Measurements from ENCODE around the gene NUCB1. TPM values are rescaled to one million over a fixed set of nuclear protein-coding genes. Genes with fewer than 3 reads are reported as not detected.

Gene NUCB1
- total RNA-seq (2022; extraction: Qiagen RNA extraction; ENCODE audit: low read depth), result 139 to 223 TPM (median 212 TPM) in 5 replicates

DNA sequence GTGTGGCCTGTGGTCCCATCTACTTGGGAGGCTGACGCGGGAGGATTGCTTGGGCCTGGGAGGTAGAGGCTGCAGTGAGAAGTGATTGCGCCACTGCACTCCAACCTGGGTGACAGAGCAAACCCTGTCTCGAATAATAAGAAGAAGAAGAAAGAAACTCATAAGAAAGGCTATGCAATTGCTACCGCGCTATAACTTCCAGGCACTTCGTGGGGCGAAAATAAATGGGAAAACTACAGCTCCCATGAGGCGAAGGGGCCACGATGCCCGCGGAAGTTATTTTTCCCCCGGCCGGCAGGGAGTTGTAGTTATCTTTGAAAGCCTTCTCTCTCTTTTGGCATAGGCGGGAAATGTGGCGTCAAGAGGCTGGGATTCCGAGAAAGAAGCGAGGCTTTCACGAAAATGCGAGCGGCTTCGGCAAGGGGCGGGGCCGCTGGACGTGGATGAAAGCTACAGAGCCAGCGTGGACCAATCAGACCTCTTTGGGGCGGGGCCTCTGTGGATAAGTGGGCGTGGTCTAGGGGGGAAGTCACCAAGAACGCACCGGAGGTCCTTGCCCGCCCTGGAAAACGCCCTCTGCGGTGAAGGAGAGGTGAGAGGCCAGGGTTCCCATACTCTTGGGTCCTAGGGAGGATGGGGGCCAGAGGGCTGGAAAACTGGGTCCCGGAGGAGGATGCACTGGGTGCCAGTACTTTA lies at the start of gene NUCB1:
TSS of gene NUCB1 (plus strand) at position 532 of the 696 bp plus-strand sequence. CDS start 485 bp downstream, outside the sequence.

DNA sequence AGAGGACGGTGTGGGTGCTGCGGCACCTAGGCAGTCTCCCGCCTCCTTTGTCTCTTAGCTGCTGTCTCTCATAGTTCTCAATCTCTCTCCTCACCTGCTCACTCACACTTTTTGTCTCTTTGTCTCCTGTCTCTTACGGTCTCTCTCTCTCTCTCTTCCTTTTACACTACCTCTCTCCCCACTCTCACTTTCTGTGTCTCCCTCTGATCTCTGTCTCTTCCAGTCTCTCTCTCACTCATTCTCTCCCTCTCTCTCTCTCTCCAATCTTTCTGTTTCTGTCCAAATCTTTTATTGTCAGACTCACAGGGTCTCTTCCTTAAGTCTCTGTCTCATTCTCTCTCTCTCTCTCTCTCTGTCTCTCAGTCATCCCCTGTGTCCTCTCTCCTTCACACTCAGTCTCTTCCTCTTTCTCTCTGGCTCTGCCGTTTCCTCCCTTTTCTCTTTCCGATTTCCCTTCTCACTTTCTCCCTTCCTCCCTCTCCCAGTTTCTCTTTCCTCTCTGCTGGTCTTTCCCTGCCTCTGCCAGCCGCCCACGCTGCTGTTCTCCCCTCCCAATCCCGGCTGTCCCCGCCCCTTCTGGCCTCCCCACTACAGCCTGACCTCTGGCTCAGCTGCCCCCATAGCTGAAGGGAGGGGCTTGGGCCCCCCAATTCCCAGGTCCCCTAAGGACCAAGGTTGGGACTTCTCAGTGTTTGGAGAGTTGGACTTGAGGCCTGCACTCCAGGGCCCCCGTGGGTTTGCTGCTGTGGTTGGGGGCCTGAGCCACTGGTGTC lies 31.8 kb upstream of the NUCB1 start, which contains the start of gene PLEKHA4:
TSS of gene PLEKHA4 (minus strand) at position 504 of the 773 bp plus-strand sequence. CDS start 997 bp downstream, outside the sequence.

DNA sequence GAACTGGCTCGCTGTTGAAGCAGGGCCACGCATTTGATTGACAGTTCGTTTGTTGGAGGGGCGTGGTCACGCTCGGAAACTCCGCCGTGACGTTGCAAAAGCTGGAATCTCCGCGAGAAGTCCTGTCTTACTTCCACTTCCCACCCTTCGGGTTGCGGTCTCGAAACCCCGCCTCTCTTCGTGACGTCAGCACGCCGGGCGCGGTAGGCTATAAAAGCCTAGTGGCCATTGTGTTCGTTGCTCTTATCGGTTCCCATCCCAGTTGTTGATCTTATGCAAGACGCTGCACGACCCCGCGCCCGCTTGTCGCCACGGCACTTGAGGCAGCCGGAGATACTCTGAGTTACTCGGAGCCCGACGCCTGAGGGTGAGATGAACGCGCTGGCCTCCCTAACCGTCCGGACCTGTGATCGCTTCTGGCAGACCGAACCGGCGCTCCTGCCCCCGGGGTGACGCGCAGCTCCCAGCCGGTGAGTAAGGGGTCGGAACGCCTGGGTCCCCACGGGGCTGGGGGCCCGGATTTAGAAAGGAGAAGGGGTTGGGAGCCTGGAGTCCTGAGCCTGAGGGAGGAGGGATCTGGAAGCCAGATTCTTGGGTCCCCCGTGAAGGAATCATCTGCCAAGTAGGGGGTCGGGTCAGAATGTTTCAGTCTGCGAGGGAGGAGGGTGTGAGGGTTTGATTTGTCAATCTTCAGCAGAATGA lies 27.8 kb upstream of the NUCB1 start, which contains the start of gene PPP1R15A:
TSS of gene PPP1R15A (plus strand) at position 240 of the 702 bp plus-strand sequence. CDS start 813 bp downstream, outside the sequence.

DNA sequence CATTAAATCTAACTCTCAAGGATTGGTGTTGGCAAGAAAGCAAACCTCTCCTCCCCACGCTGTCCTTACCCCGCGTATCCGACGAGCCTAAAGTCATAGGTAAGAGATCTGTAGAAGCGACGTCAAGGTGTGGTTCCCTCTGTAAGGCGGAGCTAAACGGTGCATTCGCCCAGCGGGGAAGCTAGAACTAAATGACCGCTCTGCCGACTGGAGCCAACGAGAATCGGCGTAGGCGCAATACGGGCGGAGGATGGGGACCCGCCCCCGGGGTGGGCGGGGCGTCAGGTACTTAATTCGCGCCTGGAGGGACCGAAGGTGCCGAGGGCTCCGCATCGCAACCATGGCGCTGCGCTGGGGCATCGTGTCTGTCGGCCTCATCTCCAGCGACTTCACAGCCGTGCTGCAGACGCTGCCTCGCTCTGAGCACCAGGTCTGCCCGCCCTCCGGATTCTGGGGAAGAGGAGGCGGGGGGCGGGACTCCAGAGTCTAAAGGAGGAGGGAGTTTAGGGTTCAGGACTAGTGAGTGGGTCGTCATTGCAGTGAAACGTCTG lies 33.3 kb downstream of the NUCB1 start, which contains the start of gene DHDH:
TSS of gene DHDH (plus strand) at position 318 of the 551 bp plus-strand sequence. CDS start at position 341, 23 bp downstream.

GRCh38 chr19:48954595-48955307 lies 54.6 kb downstream of the NUCB1 start, which contains the start of gene BAX:
BAX (plus strand) TSS chr19:48954875; CDS start chr19:48954929, 54 bp downstream.

GRCh38 chr19:48965040-48965805 lies 65.1 kb downstream of the NUCB1 start, which contains the start of gene FTL:
FTL (plus strand) TSS chr19:48965309; CDS start chr19:48965508, 199 bp downstream.

Other genes with a start within 250 kb of the NUCB1 start
- 0.12 to 0.33 TPM (median 0.24 TPM) in 5 replicates for gene NTN5, start 227.3 kb upstream of the NUCB1 start, total RNA-seq (2022; extraction: Qiagen RNA extraction; ENCODE audit: low read depth)
- gene FUT2, start 204.3 kb upstream of the NUCB1 start, total RNA-seq (2022; extraction: Qiagen RNA extraction; ENCODE audit: low read depth), result not detected in 5 replicates
- gene MAMSTR, start 180.6 kb upstream of the NUCB1 start, total RNA-seq (2022; extraction: Qiagen RNA extraction; ENCODE audit: low read depth), result 0.14 to 0.67 TPM (median 0.41 TPM) in 5 replicates
- gene RASIP1, start 159.7 kb upstream of the NUCB1 start, total RNA-seq (2022; extraction: Qiagen RNA extraction; ENCODE audit: low read depth), result 0.13 to 1.4 TPM (median 0.36 TPM) in 5 replicates
- not detected in 5 replicates for gene IZUMO1, start 153.4 kb upstream of the NUCB1 start, total RNA-seq (2022; extraction: Qiagen RNA extraction; ENCODE audit: low read depth)
- 0.04 to 0.08 TPM (median 0.05 TPM) in 4 of 5 replicates, not detected in the other for gene FUT1, start 147.7 kb upstream of the NUCB1 start, total RNA-seq (2022; extraction: Qiagen RNA extraction; ENCODE audit: low read depth)
- not detected in 5 replicates for gene FGF21, start 144.8 kb upstream of the NUCB1 start, total RNA-seq (2022; extraction: Qiagen RNA extraction; ENCODE audit: low read depth)
- gene BCAT2, start 89.3 kb upstream of the NUCB1 start, total RNA-seq (2022; extraction: Qiagen RNA extraction; ENCODE audit: low read depth), result 41.4 to 63.3 TPM (median 59.5 TPM) in 5 replicates
- gene HSD17B14, start 63.8 kb upstream of the NUCB1 start, total RNA-seq (2022; extraction: Qiagen RNA extraction; ENCODE audit: low read depth), result 9.4 to 15.3 TPM (median 14.5 TPM) in 5 replicates
- gene PLEKHA4, start 31.7 kb upstream of the NUCB1 start, total RNA-seq (2022; extraction: Qiagen RNA extraction; ENCODE audit: low read depth), result 1.1 to 3.0 TPM (median 2.2 TPM) in 5 replicates
- 80.7 to 142 TPM (median 101 TPM) in 5 replicates for gene PPP1R15A, start 27.9 kb upstream of the NUCB1 start, total RNA-seq (2022; extraction: Qiagen RNA extraction; ENCODE audit: low read depth)
- gene TULP2, start 1.6 kb upstream of the NUCB1 start, total RNA-seq (2022; extraction: Qiagen RNA extraction; ENCODE audit: low read depth), result not detected in 5 replicates
- gene DHDH, start 33.4 kb downstream of the NUCB1 start, total RNA-seq (2022; extraction: Qiagen RNA extraction; ENCODE audit: low read depth), result 1.0 to 2.3 TPM (median 1.9 TPM) in 5 replicates
- gene BAX, start 54.6 kb downstream of the NUCB1 start, total RNA-seq (2022; extraction: Qiagen RNA extraction; ENCODE audit: low read depth), result 231 to 402 TPM (median 354 TPM) in 5 replicates
- 16,893 to 25,075 TPM (median 18,830 TPM) in 5 replicates for gene FTL, start 65.0 kb downstream of the NUCB1 start, total RNA-seq (2022; extraction: Qiagen RNA extraction; ENCODE audit: low read depth)
- gene GYS1, start 93.0 kb downstream of the NUCB1 start, total RNA-seq (2022; extraction: Qiagen RNA extraction; ENCODE audit: low read depth), result 12.8 to 22.1 TPM (median 20.3 TPM) in 5 replicates
- 194 to 265 TPM (median 241 TPM) in 5 replicates for gene RUVBL2, start 93.6 kb downstream of the NUCB1 start, total RNA-seq (2022; extraction: Qiagen RNA extraction; ENCODE audit: low read depth)
- gene LHB, start 116.8 kb downstream of the NUCB1 start, total RNA-seq (2022; extraction: Qiagen RNA extraction; ENCODE audit: low read depth), result not detected in 5 replicates
- not detected in 5 replicates for gene CGB3, start 124.0 kb downstream of the NUCB1 start, total RNA-seq (2022; extraction: Qiagen RNA extraction; ENCODE audit: low read depth)
- 0.41 to 0.94 TPM in 2 of 5 replicates, not detected in the others for gene CGB2, start 131.6 kb downstream of the NUCB1 start, total RNA-seq (2022; extraction: Qiagen RNA extraction; ENCODE audit: low read depth)
- gene CGB1, start 136.6 kb downstream of the NUCB1 start, total RNA-seq (2022; extraction: Qiagen RNA extraction; ENCODE audit: low read depth), result not detected in 5 replicates
- gene CGB5, start 143.5 kb downstream of the NUCB1 start, total RNA-seq (2022; extraction: Qiagen RNA extraction; ENCODE audit: low read depth), result 0.39 to 0.84 TPM (median 0.75 TPM) in 5 replicates
- gene CGB8, start 148.8 kb downstream of the NUCB1 start, total RNA-seq (2022; extraction: Qiagen RNA extraction; ENCODE audit: low read depth), result 2.1 to 4.2 TPM (median 3.0 TPM) in 5 replicates
- gene CGB7, start 157.4 kb downstream of the NUCB1 start, total RNA-seq (2022; extraction: Qiagen RNA extraction; ENCODE audit: low read depth), result 0.24 to 1.1 TPM (median 0.62 TPM) in 5 replicates
- gene NTF4, start 164.5 kb downstream of the NUCB1 start, total RNA-seq (2022; extraction: Qiagen RNA extraction; ENCODE audit: low read depth), result 0.27 to 0.78 TPM (median 0.65 TPM) in 5 replicates
- not detected in 5 replicates for gene KCNA7, start 172.4 kb downstream of the NUCB1 start, total RNA-seq (2022; extraction: Qiagen RNA extraction; ENCODE audit: low read depth)
- 263 to 401 TPM (median 360 TPM) in 5 replicates for gene SNRNP70, start 185.1 kb downstream of the NUCB1 start, total RNA-seq (2022; extraction: Qiagen RNA extraction; ENCODE audit: low read depth)
- 3.3 to 9.4 TPM (median 6.7 TPM) in 5 replicates for gene LIN7B, start 214.1 kb downstream of the NUCB1 start, total RNA-seq (2022; extraction: Qiagen RNA extraction; ENCODE audit: low read depth)
- 0.70 to 2.4 TPM (median 1.8 TPM) in 5 replicates for gene C19orf73, start 218.8 kb downstream of the NUCB1 start, total RNA-seq (2022; extraction: Qiagen RNA extraction; ENCODE audit: low read depth)
- gene PPFIA3, start 219.2 kb downstream of the NUCB1 start, total RNA-seq (2022; extraction: Qiagen RNA extraction; ENCODE audit: low read depth), result 5.7 to 9.5 TPM (median 8.6 TPM) in 5 replicates